Endodermal cell (in vitro differentiated cells): Measurements from ENCODE around the gene PGBD5. TPM values are rescaled to one million over a fixed set of nuclear protein-coding genes. Genes with fewer than 3 reads are reported as not detected.

ENCODE experiments used
- DNase-seq: peaks from one replicate; pipeline ENCODE4 v3.0.0-alpha.2; 2017
- H3K27ac ChIP-seq: 2 replicates; pipeline ENCODE4 v1.5.1; 2013; ENCODE audit warnings: mild to moderate bottlenecking, low read depth, low read length, moderate library complexity
- H3K27me3 ChIP-seq: 2 replicates; pipeline ENCODE4 v1.6.1; 2013; ENCODE audit warnings: mild to moderate bottlenecking, low read length, moderate library complexity; ENCODE audit not compliant: insufficient read depth, control insufficient read depth, poor library complexity, severe bottlenecking
- H3K36me3 ChIP-seq: 2 replicates; pipeline ENCODE4 v1.7.0; 2013; ENCODE audit warnings: mild to moderate bottlenecking, low read length, moderate library complexity; ENCODE audit not compliant: control insufficient read depth, insufficient read depth
- H3K4me1 ChIP-seq: one replicate; pipeline ENCODE4 v1.7.0; 2013; ENCODE audit warnings: low read length; ENCODE audit not compliant: control insufficient read depth, insufficient read depth
- H3K4me3 ChIP-seq: 2 replicates; pipeline ENCODE4 v1.5.1; 2013; ENCODE audit warnings: mild to moderate bottlenecking, low read length, moderate library complexity
- H3K9ac ChIP-seq: 2 replicates; pipeline ENCODE4 v1.6.1; 2013; ENCODE audit warnings: mild to moderate bottlenecking, low read length, moderate library complexity; ENCODE audit not compliant: poor library complexity, severe bottlenecking; ENCODE audit errors: extremely low read depth
- H3K9me3 ChIP-seq: 2 replicates; pipeline ENCODE4 v1.6.1; 2013; ENCODE audit warnings: mild to moderate bottlenecking, low read length, moderate library complexity; ENCODE audit not compliant: control insufficient read depth
- H3K27ac Mint-ChIP-seq: 2 replicates; pipeline ENCODE4 v1.8.0; 2020; ENCODE audit warnings: mixed read lengths
- H3K27me3 Mint-ChIP-seq: 2 replicates; pipeline ENCODE4 v1.8.0; 2021; ENCODE audit warnings: mild to moderate bottlenecking, mixed read lengths; ENCODE audit not compliant: insufficient read depth
- H3K36me3 Mint-ChIP-seq: 2 replicates; pipeline ENCODE4 v1.8.0; 2020; ENCODE audit warnings: low read depth, mixed read lengths
- H3K4me1 Mint-ChIP-seq: 2 replicates; pipeline ENCODE4 v1.8.0; 2020; ENCODE audit warnings: mixed read lengths
- H3K4me3 Mint-ChIP-seq: 2 replicates; pipeline ENCODE4 v1.8.0; 2020; ENCODE audit warnings: mild to moderate bottlenecking, moderate library complexity, mixed read lengths
- H3K9me3 Mint-ChIP-seq: 2 replicates; pipeline ENCODE4 v1.8.0; 2020; ENCODE audit warnings: mild to moderate bottlenecking, mixed read lengths
- WGBS, 2 experiments: methylation state at CpG; one replicate each; pipeline versions ENCODE4 v1.1.5 to v1.1.7; 2013; ENCODE audit warnings: missing lambda C conversion rate in 2 of 2, mixed read lengths in 1 of 2; ENCODE audit not compliant: insufficient coverage in 1 of 2, insufficient read length in 1 of 2; 5-methylcytosine and 5-hydroxymethylcytosine counted together
- total RNA-seq, 2 donors: library from RNA; stranded (reverse); fragmentation: NEBNext Ultra II Directional in 1 of 2; extraction: Animal tissue kit (Norgen Biotek cat#: 25700) in 1 of 2; gene quantifications; 2 replicates in 1 of 2; 3 replicates in 1 of 2; pipeline ENCODE4 v1.2.1, GENCODE V29; 2021
- TF ChIP-seq, protein P1 (sequence below): fragments of 200-600 bp; sonication (generic); conservative IDR thresholded peaks from 2 replicates; pipeline ENCODE4 v1.5.0; 2021; ENCODE audit warnings: antibody characterized with exemption, mild to moderate bottlenecking

PGBD5 gene
- total RNA-seq, 2 donors from 2014 or later = 1.3 to 4.6 TPM

DNA sequence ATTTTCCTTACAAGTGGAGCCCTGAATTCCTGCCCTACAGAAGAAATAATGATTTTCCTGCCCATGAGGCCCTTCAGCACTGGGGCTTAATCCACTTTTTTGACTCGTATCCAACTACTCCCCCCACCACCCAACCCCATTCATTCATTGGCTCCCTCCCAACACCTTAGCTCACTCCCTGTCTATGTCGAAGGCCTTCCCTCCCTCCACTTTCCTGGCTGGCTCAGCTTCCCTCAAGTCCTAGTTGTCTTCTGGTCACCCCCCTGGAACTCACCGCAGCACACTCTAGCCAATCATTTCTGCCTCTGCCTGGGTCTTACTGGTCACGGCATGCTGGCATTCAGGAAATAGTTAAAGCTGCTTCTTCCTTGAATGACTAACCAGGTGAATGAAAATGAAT is 118.9 kb downstream of the PGBD5 start:
- Histone ChIP-seq H3K27me3 (no peaks in the 10 kb centered on the region), H3K4me3 (no peak overlapping the region), H3K36me3 (no peaks in the 10 kb centered on the region), H3K9ac (no peak overlapping the region), H3K9me3 (no peaks in the 10 kb centered on the region), H3K27ac (no peak overlapping the region), H3K4me1 (no peaks in the 10 kb centered on the region)
- Mint-ChIP-seq H3K4me3 (no peak overlapping the region), H3K27me3 (no peaks in the 10 kb centered on the region), H3K4me1 (no peaks in the 10 kb centered on the region), H3K27ac (no peak overlapping the region), H3K36me3 (no peaks in the 10 kb centered on the region), H3K9me3 (no peaks in the 10 kb centered on the region)
- no peak for DNase-seq
- TF ChIP-seq, protein P1, sequence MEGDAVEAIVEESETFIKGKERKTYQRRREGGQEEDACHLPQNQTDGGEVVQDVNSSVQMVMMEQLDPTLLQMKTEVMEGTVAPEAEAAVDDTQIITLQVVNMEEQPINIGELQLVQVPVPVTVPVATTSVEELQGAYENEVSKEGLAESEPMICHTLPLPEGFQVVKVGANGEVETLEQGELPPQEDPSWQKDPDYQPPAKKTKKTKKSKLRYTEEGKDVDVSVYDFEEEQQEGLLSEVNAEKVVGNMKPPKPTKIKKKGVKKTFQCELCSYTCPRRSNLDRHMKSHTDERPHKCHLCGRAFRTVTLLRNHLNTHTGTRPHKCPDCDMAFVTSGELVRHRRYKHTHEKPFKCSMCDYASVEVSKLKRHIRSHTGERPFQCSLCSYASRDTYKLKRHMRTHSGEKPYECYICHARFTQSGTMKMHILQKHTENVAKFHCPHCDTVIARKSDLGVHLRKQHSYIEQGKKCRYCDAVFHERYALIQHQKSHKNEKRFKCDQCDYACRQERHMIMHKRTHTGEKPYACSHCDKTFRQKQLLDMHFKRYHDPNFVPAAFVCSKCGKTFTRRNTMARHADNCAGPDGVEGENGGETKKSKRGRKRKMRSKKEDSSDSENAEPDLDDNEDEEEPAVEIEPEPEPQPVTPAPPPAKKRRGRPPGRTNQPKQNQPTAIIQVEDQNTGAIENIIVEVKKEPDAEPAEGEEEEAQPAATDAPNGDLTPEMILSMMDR = no peak
- WGBS, 2 experiments = 82% methylated on average over 4 of the region's 4 CpGs

- H3K9me3 Mint-ChIP-seq = no peaks in the 10 kb centered on the region
- H3K4me1 Mint-ChIP-seq = no peaks in the 10 kb centered on the region
- TF ChIP-seq, protein P1 = no peak
- no peak for DNase-seq
- WGBS, 2 experiments = 96 to 98% methylated on average over 3 to 4 of the region's 4 CpGs
- no peak overlapping the region for H3K9ac ChIP-seq
- H3K27ac Mint-ChIP-seq = no peak overlapping the region
- no peak overlapping the region for H3K4me3 ChIP-seq
- no peak overlapping the region for H3K27ac ChIP-seq
- H3K27me3 ChIP-seq = no peaks in the 10 kb centered on the region
- H3K9me3 ChIP-seq = no peaks in the 10 kb centered on the region
- H3K36me3 ChIP-seq = no peaks in the 10 kb centered on the region
- H3K27me3 Mint-ChIP-seq = no peaks in the 10 kb centered on the region
- no peaks in the 10 kb centered on the region for H3K4me1 ChIP-seq
- no peak overlapping the region for H3K4me3 Mint-ChIP-seq
- H3K36me3 Mint-ChIP-seq = no peaks in the 10 kb centered on the region
Observed at GRCh38 chr1:230306169-230306568, 120.0 kb downstream of the PGBD5 start.

DNA sequence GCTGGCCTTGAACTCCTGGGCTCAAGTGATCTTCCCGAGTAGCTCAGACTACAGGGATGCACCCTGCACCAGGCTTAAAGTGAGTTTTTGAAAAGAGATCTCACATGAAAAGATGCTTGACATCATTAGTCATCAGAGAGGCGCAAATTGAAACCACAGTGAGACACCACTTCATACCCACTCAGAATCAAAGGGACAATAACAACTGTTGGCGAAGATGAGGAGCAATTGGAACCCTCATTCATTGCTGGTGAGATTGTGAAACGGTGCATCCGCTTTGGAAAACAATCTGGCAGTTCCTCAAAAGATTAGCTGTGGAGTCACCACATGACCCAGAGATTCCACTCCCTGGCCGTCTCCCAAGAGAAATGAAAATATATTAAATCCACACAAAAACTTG is 122.3 kb downstream of the PGBD5 start:
- H3K36me3 ChIP-seq = no peaks in the 10 kb centered on the region
- no peaks in the 10 kb centered on the region for H3K27me3 Mint-ChIP-seq
- no peak overlapping the region for H3K27ac ChIP-seq

More for the DNA sequence above, 122.3 kb downstream of the PGBD5 start:
- WGBS, 2 experiments = 92 to 96% methylated on average over 4 to 6 of the region's 6 CpGs
- no peaks in the 10 kb centered on the region for H3K36me3 Mint-ChIP-seq
- Histone ChIP-seq H3K4me3 (no peak overlapping the region), H3K9me3 (no peaks in the 10 kb centered on the region), H3K27me3 (no peaks in the 10 kb centered on the region), H3K4me1 (no peaks in the 10 kb centered on the region), H3K9ac (no peak overlapping the region)
- no peaks in the 10 kb centered on the region for H3K9me3 Mint-ChIP-seq
- H3K27ac Mint-ChIP-seq = no peak overlapping the region
- TF ChIP-seq, protein P1 = no peak
- no peak for DNase-seq
- H3K4me3 Mint-ChIP-seq = no peak overlapping the region
- H3K4me1 Mint-ChIP-seq = no peaks in the 10 kb centered on the region
